Stimulated activated CD4-positive, alpha-beta T cell treated with anti-CD3 and anti-CD28 coated beads, Interleukin-4, amount 100 ng/mL, for 24 hours (primary cell): ENCODE measurements around the gene HOXC13.

Experiments used
- DNase-seq: peaks from one replicate; pipeline ENCODE4 v3.0.0-alpha.2; 2020

HOXC13 gene

GRCh38 chr12:53982648-53983567 lies 44.3 kb downstream of the HOXC13 start:
- no peak for DNase-seq

DNA sequence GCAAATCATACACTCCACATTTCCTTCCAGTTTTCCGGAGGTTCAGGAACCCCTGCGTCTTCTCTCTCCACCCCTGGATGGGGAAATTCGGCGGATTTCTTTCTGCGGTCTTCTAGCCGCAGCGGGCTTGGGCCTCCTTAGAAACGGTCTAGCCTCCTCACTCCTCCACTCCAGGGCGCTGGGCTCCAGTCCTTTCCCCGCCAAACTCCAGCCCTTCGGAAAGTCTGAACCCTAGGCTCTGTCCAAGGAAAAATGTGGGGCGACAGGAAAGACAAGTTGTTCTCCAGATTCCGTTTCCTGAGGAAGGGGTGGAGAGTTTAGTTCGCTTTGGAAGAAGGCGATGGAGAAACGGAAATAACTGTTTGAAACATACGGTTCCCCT lies 44.9 kb downstream of the HOXC13 start:
- DNase-seq: no peak

GRCh38 chr12:53983950-53984572 lies 45.4 kb downstream of the HOXC13 start:
- DNase-seq: no peak

DNA sequence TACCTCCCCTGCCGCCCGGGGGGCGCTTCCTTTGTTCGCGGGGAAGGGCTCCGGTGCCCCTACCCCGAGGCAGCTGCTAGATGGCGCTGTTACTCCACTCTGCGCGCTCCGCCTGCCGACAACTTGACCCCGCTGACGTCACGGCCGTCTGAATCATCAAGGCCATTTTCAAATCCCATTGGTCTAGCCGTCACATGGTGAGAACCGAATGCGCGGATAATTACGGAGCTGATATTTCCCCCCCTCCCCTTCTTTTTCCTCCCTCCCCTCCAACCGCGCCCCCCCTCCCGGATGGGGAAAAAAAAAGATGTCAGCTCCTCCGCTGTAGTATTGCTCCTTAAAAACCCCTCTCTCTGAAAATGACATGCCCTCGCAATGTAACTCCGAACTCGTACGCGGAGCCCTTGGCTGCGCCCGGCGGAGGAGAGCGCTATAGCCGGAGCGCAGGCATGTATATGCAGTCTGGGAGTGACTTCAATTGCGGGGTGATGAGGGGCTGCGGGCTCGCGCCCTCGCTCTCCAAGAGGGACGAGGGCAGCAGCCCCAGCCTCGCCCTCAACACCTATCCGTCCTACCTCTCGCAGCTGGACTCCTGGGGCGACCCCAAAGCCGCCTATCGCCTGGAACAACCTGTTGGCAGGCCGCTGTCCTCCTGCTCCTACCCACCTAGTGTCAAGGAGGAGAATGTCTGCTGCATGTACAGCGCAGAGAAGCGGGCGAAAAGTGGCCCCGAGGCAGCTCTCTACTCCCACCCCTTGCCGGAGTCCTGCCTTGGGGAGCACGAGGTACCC lies 46.5 kb downstream of the HOXC13 start, which contains the start of gene HOXC10:
Gene HOXC10 (plus strand): TSS at position 246 of the 791 bp plus-strand sequence. CDS start 114 bp downstream, at position 360.
- peak; percentile 76 for DNase-seq

DNA sequence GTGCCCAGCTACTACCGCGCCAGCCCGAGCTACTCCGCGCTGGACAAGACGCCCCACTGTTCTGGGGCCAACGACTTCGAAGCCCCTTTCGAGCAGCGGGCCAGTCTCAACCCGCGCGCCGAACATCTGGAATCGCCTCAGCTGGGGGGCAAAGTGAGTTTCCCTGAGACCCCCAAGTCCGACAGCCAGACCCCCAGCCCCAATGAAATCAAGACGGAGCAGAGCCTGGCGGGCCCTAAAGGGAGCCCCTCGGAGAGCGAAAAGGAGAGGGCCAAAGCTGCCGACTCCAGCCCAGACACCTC lies 47.0 kb downstream of the HOXC13 start:
- DNase-seq: no peak

- no peak for DNase-seq
Measured at GRCh38 chr12:53985994-53986685, 47.5 kb downstream of the HOXC13 start.

- DNase-seq: no peak
Measured at GRCh38 chr12:53986686-53987483, 48.3 kb downstream of the HOXC13 start.

- DNase-seq: no peak
Measured at GRCh38 chr12:53987787-53988230, 49.2 kb downstream of the HOXC13 start.

DNA sequence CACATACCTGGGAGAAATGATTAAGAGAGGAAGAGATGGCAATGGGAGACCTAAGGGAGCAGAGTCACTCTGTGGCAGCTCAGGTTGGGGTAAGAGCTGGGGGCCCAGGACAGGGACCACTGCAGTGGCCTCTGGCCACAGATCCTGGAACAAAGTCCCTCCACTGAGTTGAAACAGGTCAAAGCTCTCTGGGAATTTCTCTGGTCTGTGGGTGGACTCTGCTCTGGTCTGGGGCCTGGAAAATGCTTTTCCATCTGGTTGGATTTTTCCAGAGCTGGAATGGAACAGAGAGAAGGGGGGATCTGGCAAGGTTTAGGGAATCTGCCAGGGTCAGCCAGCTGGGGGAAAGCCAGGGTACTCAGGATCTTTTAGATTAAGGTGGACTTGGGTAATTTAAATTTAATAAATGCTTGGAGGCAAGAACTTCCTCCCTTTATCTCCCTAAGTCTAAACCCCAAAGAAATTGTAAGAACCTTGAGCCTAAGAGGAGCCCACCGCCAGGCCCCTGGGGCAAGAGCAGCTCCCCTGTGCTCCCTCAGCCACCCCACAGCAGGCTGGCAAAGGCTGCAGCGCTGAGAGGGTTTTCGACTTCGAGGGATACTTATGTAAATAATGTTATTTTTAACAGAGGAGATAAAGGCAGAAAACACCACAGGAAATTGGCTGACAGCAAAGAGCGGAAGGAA lies 50.1 kb downstream of the HOXC13 start:
- no peak for DNase-seq

GRCh38 chr12:53989227-53990113 lies 50.8 kb downstream of the HOXC13 start:
- DNase-seq: no peak

GRCh38 chr12:53990311-53991076 lies 51.9 kb downstream of the HOXC13 start:
- DNase-seq: no peak

DNA sequence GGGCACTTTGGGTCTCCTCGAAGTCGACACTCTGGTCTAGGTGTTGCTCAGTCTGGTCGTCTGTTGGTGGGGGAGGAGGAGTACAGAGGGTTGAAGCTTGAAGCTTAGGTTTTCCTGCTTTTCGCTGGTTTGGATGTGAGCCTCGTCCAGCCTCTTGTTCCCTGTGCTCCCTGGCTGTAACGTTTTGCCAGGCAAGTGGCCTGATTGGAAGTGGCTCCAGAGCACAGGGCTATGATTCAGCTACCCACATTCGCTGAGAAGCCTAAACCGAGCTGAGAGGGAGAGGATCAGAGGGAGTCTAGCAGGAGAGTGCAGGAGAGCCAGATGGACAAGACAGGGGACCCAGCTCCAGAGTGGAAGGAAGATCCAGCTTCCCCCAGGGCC lies 52.4 kb downstream of the HOXC13 start:
- DNase-seq: no peak

GRCh38 chr12:53992377-53992889 lies 53.8 kb downstream of the HOXC13 start:
- DNase-seq: no peak

DNA sequence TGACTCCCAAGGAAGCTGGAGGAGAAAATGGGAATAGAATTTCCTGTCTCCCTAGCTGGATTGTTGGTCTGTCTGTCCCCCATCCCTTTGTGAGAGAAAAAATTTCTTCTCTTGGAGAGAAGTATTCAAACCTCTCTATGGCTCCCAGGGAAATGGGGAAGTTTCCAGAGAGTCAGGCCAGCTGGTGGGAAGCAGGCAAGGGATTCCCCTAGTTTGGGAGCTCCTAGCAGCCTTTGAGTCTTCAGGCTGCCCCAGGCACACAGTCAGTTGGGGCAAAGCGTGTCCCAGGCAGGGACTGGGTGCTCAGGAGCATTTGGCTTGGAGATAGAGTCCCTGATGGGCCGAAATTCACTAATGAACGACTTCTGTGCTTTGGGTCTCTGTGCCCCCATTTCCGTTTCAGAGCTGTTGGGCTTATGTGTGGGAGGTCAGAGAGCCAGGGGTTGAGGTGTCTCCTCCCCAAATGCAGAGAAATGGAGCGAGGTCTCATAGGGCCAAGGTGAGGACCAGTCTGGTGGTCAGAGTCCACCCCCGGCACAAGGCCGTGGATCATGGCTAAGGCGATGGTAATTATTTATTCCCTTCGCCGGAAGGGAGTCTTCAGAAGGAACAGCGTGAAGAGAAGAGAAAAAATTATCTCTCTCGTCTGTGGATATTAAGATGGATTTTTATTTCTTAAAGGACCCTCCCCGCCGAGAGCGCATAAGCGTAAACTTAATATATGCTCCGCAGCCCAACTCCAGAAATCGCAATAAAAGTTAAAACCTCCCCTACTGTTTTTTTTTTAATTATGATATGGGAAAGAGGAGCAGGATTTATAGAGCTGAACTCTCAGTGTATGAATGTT lies 54.8 kb downstream of the HOXC13 start:
- DNase-seq: no peak

DNA sequence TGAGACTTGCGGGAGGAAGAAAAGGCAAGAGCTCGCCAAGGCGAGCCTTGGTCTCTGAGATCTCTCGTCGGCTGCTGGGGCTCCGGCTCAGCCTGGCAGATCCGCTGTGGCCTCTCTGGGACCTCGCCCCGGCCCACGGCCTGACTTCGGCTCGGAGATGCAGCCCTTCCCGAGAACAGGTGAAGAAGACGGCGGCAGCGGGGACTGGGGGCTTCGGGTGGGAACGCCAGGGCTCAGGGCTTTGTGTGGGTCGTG lies 55.3 kb downstream of the HOXC13 start:
- no peak for DNase-seq

GRCh38 chr12:53994264-53995001 lies 55.8 kb downstream of the HOXC13 start:
- DNase-seq: no peak

DNA sequence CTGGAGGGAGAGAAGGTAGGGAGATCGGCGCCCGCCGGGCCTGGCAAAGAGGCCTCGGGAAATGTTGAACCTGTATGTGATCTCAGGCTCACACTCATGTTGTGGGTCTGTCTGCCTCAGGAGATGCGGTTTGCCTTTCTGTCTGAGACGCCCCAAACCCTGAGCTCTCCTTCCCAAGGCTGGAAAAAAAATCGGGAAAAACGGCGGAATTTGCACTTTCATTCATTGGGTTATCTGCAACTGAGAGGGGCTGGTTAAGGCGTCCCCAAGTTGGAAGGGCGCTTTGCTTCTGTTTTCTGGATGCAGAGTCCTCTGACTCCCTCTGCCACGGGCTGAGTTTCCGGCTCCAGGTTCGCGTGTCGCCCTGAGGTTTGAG lies 56.4 kb downstream of the HOXC13 start:
- DNase-seq: no peak
